ENCODE measurements around the gene FEM1C. TPM values are rescaled to one million over a fixed set of nuclear protein-coding genes. Genes with fewer than 3 reads are reported as not detected.

The FEM1C gene
- total RNA-seq, 1 experiment from 2014 or later, result 27.5 TPM

- peaks cover 13 to 26% of the 10 kb centered on the region in 2 experiments for H3K36me3 ChIP-seq (ENCODE audit: control insufficient read depth in 1 of 2, insufficient read depth in 2 of 2, low read length in 2 of 2)
- ChIA-PET CTCF (no interaction called here), RAD21 (ENCODE audit: low non-redundant PET in 1 of 2, low total read pairs in 2 of 2, uncharacterized antibody in 2 of 2, unreplicated experiment in 2 of 2) (interaction anchor here in 1 of 2 experiments (0.9 kb wide), 1 partner anchor 54 kb away, joined by 3 read pairs; no protein-coding TSS in a partner anchor), POLR2A (interaction anchor here (1.0 kb wide), 1 partner anchor 10 kb away, joined by 3 read pairs; no protein-coding TSS in a partner anchor)
- TF ChIP-seq ZFX (IDR thresholded peaks at IDR 0.05) (no peak), EGR1 (IDR thresholded peaks at IDR 0.05; ENCODE audit: low read depth) (no peak), YY1 (IDR thresholded peaks at IDR 0.05; ENCODE audit: extremely low read depth, insufficient replicate concordance, low read depth, low read length) (no peak), SP1 (IDR thresholded peaks at IDR 0.05; ENCODE audit: low read depth) (no peak), EZH2 (IDR thresholded peaks at IDR 0.05) (no peak), EZH2phosphoT487 (IDR thresholded peaks at IDR 0.05; ENCODE audit: borderline replicate concordance) (no peak), RAD21 (IDR thresholded peaks at IDR 0.05; ENCODE audit: low read depth) (no peak), SIN3A (IDR thresholded peaks at IDR 0.05; ENCODE audit: low read depth) (no peak), POLR2A (IDR thresholded peaks at IDR 0.05; ENCODE audit: borderline replicate concordance, extremely low read depth, insufficient read depth, insufficient read length) (no peak), POLR2AphosphoS5 (IDR thresholded peaks at IDR 0.05; ENCODE audit: low read depth, low read length) (no peak), CBX3 (IDR thresholded peaks at IDR 0.05; ENCODE audit: low read depth) (no peak), TCF7L2 (IDR thresholded peaks at IDR 0.05; ENCODE audit: borderline replicate concordance, extremely low read depth, insufficient read depth, insufficient read length) (no peak), REST (IDR thresholded peaks at IDR 0.05; ENCODE audit: low read depth) (no peak), ELF1 (IDR thresholded peaks at IDR 0.05; ENCODE audit: borderline replicate concordance, low read depth) (no peak), CEBPB (IDR thresholded peaks at IDR 0.05; ENCODE audit: low read depth) (no peak), ZNF274 (IDR thresholded peaks at IDR 0.05; ENCODE audit: low read depth, low read length) (no peak), SRF (IDR thresholded peaks at IDR 0.05; ENCODE audit: low read depth) (no peak)
- TF ChIP-seq, protein P1, sequence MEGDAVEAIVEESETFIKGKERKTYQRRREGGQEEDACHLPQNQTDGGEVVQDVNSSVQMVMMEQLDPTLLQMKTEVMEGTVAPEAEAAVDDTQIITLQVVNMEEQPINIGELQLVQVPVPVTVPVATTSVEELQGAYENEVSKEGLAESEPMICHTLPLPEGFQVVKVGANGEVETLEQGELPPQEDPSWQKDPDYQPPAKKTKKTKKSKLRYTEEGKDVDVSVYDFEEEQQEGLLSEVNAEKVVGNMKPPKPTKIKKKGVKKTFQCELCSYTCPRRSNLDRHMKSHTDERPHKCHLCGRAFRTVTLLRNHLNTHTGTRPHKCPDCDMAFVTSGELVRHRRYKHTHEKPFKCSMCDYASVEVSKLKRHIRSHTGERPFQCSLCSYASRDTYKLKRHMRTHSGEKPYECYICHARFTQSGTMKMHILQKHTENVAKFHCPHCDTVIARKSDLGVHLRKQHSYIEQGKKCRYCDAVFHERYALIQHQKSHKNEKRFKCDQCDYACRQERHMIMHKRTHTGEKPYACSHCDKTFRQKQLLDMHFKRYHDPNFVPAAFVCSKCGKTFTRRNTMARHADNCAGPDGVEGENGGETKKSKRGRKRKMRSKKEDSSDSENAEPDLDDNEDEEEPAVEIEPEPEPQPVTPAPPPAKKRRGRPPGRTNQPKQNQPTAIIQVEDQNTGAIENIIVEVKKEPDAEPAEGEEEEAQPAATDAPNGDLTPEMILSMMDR (IDR thresholded peaks at IDR 0.05 in 2 of 3, conservative IDR thresholded peaks at IDR 0.05 in 1 of 3; ENCODE audit: borderline replicate concordance in 1 of 3, insufficient read depth in 1 of 3, low read depth in 2 of 3, low read length in 2 of 3), result no peak
- TF ChIP-seq, protein P2, sequence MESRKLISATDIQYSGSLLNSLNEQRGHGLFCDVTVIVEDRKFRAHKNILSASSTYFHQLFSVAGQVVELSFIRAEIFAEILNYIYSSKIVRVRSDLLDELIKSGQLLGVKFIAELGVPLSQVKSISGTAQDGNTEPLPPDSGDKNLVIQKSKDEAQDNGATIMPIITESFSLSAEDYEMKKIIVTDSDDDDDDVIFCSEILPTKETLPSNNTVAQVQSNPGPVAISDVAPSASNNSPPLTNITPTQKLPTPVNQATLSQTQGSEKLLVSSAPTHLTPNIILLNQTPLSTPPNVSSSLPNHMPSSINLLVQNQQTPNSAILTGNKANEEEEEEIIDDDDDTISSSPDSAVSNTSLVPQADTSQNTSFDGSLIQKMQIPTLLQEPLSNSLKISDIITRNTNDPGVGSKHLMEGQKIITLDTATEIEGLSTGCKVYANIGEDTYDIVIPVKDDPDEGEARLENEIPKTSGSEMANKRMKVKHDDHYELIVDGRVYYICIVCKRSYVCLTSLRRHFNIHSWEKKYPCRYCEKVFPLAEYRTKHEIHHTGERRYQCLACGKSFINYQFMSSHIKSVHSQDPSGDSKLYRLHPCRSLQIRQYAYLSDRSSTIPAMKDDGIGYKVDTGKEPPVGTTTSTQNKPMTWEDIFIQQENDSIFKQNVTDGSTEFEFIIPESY (IDR thresholded peaks at IDR 0.05; ENCODE audit: extremely low read depth, insufficient replicate concordance, low read length), result no peak
- TF ChIP-seq, protein P3, sequence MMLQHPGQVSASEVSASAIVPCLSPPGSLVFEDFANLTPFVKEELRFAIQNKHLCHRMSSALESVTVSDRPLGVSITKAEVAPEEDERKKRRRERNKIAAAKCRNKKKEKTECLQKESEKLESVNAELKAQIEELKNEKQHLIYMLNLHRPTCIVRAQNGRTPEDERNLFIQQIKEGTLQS (IDR thresholded peaks at IDR 0.05), result no peak
- H3K27me3 ChIP-seq (ENCODE audit: insufficient read depth, low read length), result no peaks in the 10 kb centered on the region
- DNase-seq (ENCODE audit: low read depth, low spot score) (no peak), ATAC-seq (no peak)
- BruUV-seq (replicated peaks), result no TSS peak
- no peak overlapping the region for H3K4me2 ChIP-seq (ENCODE audit: low read length)
- H4K20me1 ChIP-seq (ENCODE audit: insufficient read depth), result no peaks in the 10 kb centered on the region
- no peaks in the 10 kb centered on the region for H3K9me2 ChIP-seq (ENCODE audit: insufficient read depth)
- H3K27ac ChIP-seq (ENCODE audit: low read depth, low read length), result no peak overlapping the region
- H3K4me1 ChIP-seq (ENCODE audit: control insufficient read depth in 1 of 2, insufficient read depth in 2 of 2, low read length in 2 of 2), result no peaks in the 10 kb centered on the region
- no peak overlapping the region for H2AFZ ChIP-seq (ENCODE audit: low read depth, low read length, poor library complexity, severe bottlenecking)
- H3K4me3 ChIP-seq (replicated peaks in 1 of 2; ENCODE audit: low read depth in 1 of 2, low read length in 2 of 2), result no peak overlapping the region
- no peak overlapping the region for H3K9ac ChIP-seq (ENCODE audit: low read length)
- peaks cover 46% of the 10 kb centered on the region for H3K79me2 ChIP-seq (ENCODE audit: insufficient read depth, low read length)
- intact Hi-C loops (cut with micrococcal nuclease), result no loop called here
- H3K9me3 ChIP-seq (ENCODE audit: control insufficient read depth in 1 of 2, insufficient read depth in 1 of 2, low read depth in 1 of 2, low read length in 2 of 2), result no peaks in the 10 kb centered on the region
Observed at GRCh38 chr5:115520191-115520590, 24.4 kb downstream of the FEM1C start.

Measured in HCT116 (cell line).